ENCODE data around the gene PRPH2.

GRCh38 chr6:42709871-42710270, 12.5 kb downstream of the PRPH2 start:
- TF ChIP-seq POLR2A (IDR thresholded peaks at IDR 0.05) (no peak), CTCF (IDR thresholded peaks at IDR 0.05) (no peak), POLR2AphosphoS5 (IDR thresholded peaks at IDR 0.05) (no peak), EP300 (IDR thresholded peaks at IDR 0.05) (no peak)
